K562 (cell line): ENCODE data around the gene CNPPD1. TPM values are rescaled to one million over a fixed set of nuclear protein-coding genes. Genes with fewer than 3 reads are reported as not detected.

ENCODE experiments used
- ATAC-seq: fragments of 200-7000 bp; cut with Tn5 transposase; 3 replicates; pipeline ENCODE4 v1.9.1; 2020; ENCODE audit warnings: moderate library complexity
- BruUV-seq: library from RNA; stranded (reverse); fragments of 400-500 nt; replicated peaks from 2 replicates; lab custom pipeline; 2021; lab: Mats Ljungman, UMichigan
- CTCF ChIA-PET: fragments of 300-600 bp; formaldehyde crosslinking; extraction: SDS; loops from one replicate; lab custom pipeline; 2021; ENCODE audit warnings: low intra/inter-chr PET ratio; lab: Yijun Ruan, JAX
- POLR2A ChIA-PET: fragments of 300-600, 350-650 bp; sonication (Branson Sonifier 250); formaldehyde crosslinking; extraction: SDS; loops from one replicate; lab custom pipeline; 2021; ENCODE audit warnings: antibody characterized with exemption, inconsistent platforms; lab: Yijun Ruan, JAX
- DNase-seq, 4 experiments: peaks; one replicate each; pipeline versions ENCODE4 v3.0.0 to v3.0.0-alpha.2; 2011 to 2018; ENCODE audit warnings: low spot score in 3 of 4, mixed read lengths in 3 of 4; ENCODE audit errors: extremely low read depth in 1 of 4
- FAIRE-seq: peaks from 2 replicates; lab custom pipeline; 2011; peaks lifted over from hg19 to GRCh38; lab: Jason Lieb, UNC
- H2AFZ ChIP-seq: 2 replicates; pipeline ENCODE4 v1.6.0; 2011; ENCODE audit warnings: low read depth, low read length, control low read depth, inconsistent platforms
- H3K27ac ChIP-seq: fragments of 200-600 bp; 3 replicates; pipeline ENCODE4 v1.8.0; 2011; ENCODE audit warnings: low read depth, mild to moderate bottlenecking, control low read depth, inconsistent platforms, low read length, moderate library complexity, mixed read lengths; ENCODE audit errors: extremely low read depth
- H3K27me3 ChIP-seq, 2 experiments: fragments of 300-600 bp in 1 of 2; 2 replicates in 1 of 2; 3 replicates in 1 of 2; pipeline versions ENCODE4 v1.6.0 to v1.8.0; 2011; ENCODE audit warnings: inconsistent platforms in 2 of 2, low read length in 2 of 2, mild to moderate bottlenecking in 1 of 2, mixed read lengths in 1 of 2, moderate library complexity in 1 of 2; ENCODE audit not compliant: control insufficient read depth in 2 of 2, insufficient read depth in 2 of 2
- H3K36me3 ChIP-seq: fragments of 300-600 bp; 3 replicates; pipeline ENCODE4 v1.8.0; 2011; ENCODE audit warnings: mild to moderate bottlenecking, low read length, inconsistent platforms; ENCODE audit not compliant: control insufficient read depth, insufficient read depth
- H3K4me1 ChIP-seq, 2 experiments: fragments of 200-600 bp in 1 of 2; replicated peaks in 1 of 2; 2 replicates in 1 of 2; 3 replicates in 1 of 2; pipeline versions ENCODE4 v1.5.1 to v1.8.0; 2011; ENCODE audit warnings: inconsistent platforms in 2 of 2, low read length in 2 of 2, mild to moderate bottlenecking in 1 of 2, mixed read lengths in 1 of 2, moderate library complexity in 1 of 2; ENCODE audit not compliant: control insufficient read depth in 2 of 2, insufficient read depth in 2 of 2
- H3K4me2 ChIP-seq: 2 replicates; pipeline ENCODE4 v1.6.1; 2011; ENCODE audit warnings: low read length, control low read depth, inconsistent platforms, mixed read lengths; ENCODE audit not compliant: insufficient read depth
- H3K4me3 ChIP-seq: fragments of 200-600 bp; sonication (generic), shearing (Covaris generic); 2 replicates; pipeline ENCODE4 v1.5.1; 2016; ENCODE audit warnings: control low read depth, inconsistent platforms
- H3K79me2 ChIP-seq: fragments of 200-600 bp; 3 replicates; pipeline ENCODE4 v1.8.0; 2011; ENCODE audit warnings: low read length, inconsistent platforms; ENCODE audit not compliant: control insufficient read depth, insufficient read depth
- H3K9ac ChIP-seq, 2 experiments: 2 replicates each; pipeline versions ENCODE4 v1.6.0 to v1.6.1; 2011; ENCODE audit warnings: low read depth in 2 of 2, low read length in 2 of 2, control low read depth in 1 of 2, inconsistent platforms in 1 of 2, mild to moderate bottlenecking in 1 of 2, mixed read lengths in 1 of 2; ENCODE audit not compliant: insufficient read depth in 1 of 2
- H3K9me1 ChIP-seq: one replicate; pipeline ENCODE4 v1.6.0; 2011; ENCODE audit warnings: inconsistent platforms, mild to moderate bottlenecking, low read length, moderate library complexity; ENCODE audit not compliant: control insufficient read depth, insufficient read depth
- H3K9me3 ChIP-seq: replicated peaks from 2 replicates; pipeline ENCODE4 v1.5.1; 2011; ENCODE audit warnings: low read depth, low read length, inconsistent platforms; ENCODE audit not compliant: control insufficient read depth, insufficient read depth
- H4K20me1 ChIP-seq: replicated peaks from 2 replicates; pipeline ENCODE4 v1.6.1; 2011; ENCODE audit warnings: low read length, inconsistent platforms, mixed read lengths; ENCODE audit not compliant: control insufficient read depth, insufficient read depth
- ARID3A ChIP-seq: IDR thresholded peaks from 2 replicates; pipeline ENCODE4 v1.6.1; 2012; ENCODE audit warnings: low read depth, low read length, improper control_type of control experiment, borderline replicate concordance
- ATF7 ChIP-seq: fragments of 450-650 bp; IDR thresholded peaks from 2 replicates; pipeline ENCODE4 v1.7.1; 2014; ENCODE audit warnings: mild to moderate bottlenecking, moderate library complexity
- BMI1 ChIP-seq: fragments of 150-350 bp; IDR thresholded peaks from 2 replicates; pipeline ENCODE4 v1.6.1; 2014; ENCODE audit warnings: low read length
- EZH2 ChIP-seq: IDR thresholded peaks from 2 replicates; pipeline ENCODE4 v1.6.1; 2012; ENCODE audit warnings: low read depth, mild to moderate bottlenecking, inconsistent platforms, low read length, borderline replicate concordance
- FOSL1 ChIP-seq: fragments of 200-800 bp; sonication (Bioruptor generic); conservative IDR thresholded peaks from 2 replicates; pipeline ENCODE4 v1.6.1; 2016; ENCODE audit warnings: missing genetic modification characterization, missing compliant biosample characterization
- FOXA1 ChIP-seq: fragments of 450-650 bp; IDR thresholded peaks from 2 replicates; pipeline ENCODE4 v1.6.1; 2016; ENCODE audit warnings: mild to moderate bottlenecking, borderline replicate concordance
- FOXK2 ChIP-seq, 2 experiments: fragments of 450-650 bp; IDR thresholded peaks in 1 of 2; conservative IDR thresholded peaks in 1 of 2; 2 replicates each; pipeline ENCODE4 v1.6.1; 2016; ENCODE audit warnings: low read depth in 2 of 2, mild to moderate bottlenecking in 1 of 2
- IRF2 ChIP-seq: sonication (generic); formaldehyde crosslinking; IDR thresholded peaks from 2 replicates; pipeline ENCODE4 v1.8.1; 2022; ENCODE audit warnings: mild to moderate bottlenecking, missing genetic modification reagents
- KDM5B ChIP-seq: fragments of 200-600 bp; sonication (generic); IDR thresholded peaks from 2 replicates; pipeline ENCODE4 v1.6.1; 2012; ENCODE audit warnings: low read depth, mild to moderate bottlenecking, moderate library complexity, low read length, control low read depth, inconsistent platforms; ENCODE audit not compliant: insufficient replicate concordance
- MXD1 ChIP-seq: fragments of 250-450 bp; sonication (Bioruptor Pico); IDR thresholded peaks from 2 replicates; pipeline ENCODE4 v1.8.0; 2021; ENCODE audit warnings: borderline replicate concordance, mild to moderate bottlenecking, moderate library complexity; ENCODE audit not compliant: poor library complexity, severe bottlenecking
- POLR2AphosphoS2 ChIP-seq: IDR thresholded peaks from 2 replicates; pipeline ENCODE4 v1.6.1; 2012; ENCODE audit warnings: low read length, improper control_type of control experiment
- PTTG1 ChIP-seq: fragments of 450-650 bp; IDR thresholded peaks from 2 replicates; pipeline ENCODE4 v1.6.1; 2016; ENCODE audit warnings: low read depth, mild to moderate bottlenecking, missing genetic modification characterization, missing compliant biosample characterization
- TARDBP ChIP-seq: fragments of 450-650 bp; IDR thresholded peaks from 2 replicates; pipeline ENCODE4 v1.6.1; 2016
- TCFL5 ChIP-seq: fragments of 250-450 bp; sonication (Bioruptor Pico); conservative IDR thresholded peaks from 2 replicates; pipeline ENCODE4 v1.6.1; 2021; ENCODE audit warnings: mild to moderate bottlenecking, moderate library complexity, matching md5 sums
- ZBTB1 ChIP-seq: sonication (generic); formaldehyde crosslinking; IDR thresholded peaks from 2 replicates; pipeline ENCODE4 v1.8.1; 2023; ENCODE audit warnings: missing genetic modification reagents, low read depth, mild to moderate bottlenecking, borderline replicate concordance
- WGBS: fragments of 100-300 bp; shearing (Covaris generic); methylation state at CpG from one replicate; pipeline ENCODE4 v1.1.6; 2016; ENCODE audit warnings: low coverage, mixed read lengths; ENCODE audit not compliant: insufficient coverage; ENCODE audit errors: missing lambda C conversion rate; 5-methylcytosine and 5-hydroxymethylcytosine counted together
- in situ Hi-C: fragments of 300-500 bp; cut with MboI; formaldehyde crosslinking; loops from 4 replicates; pipeline ENCODE4 v1.15.0; 2018; ENCODE audit warnings: inconsistent platforms, mixed read lengths
- intact Hi-C: fragments of 100-400 bp; cut with micrococcal nuclease; formaldehyde crosslinking; loops from 2 replicates; pipeline ENCODE4 v1.14.2; 2022
- polyA plus RNA-seq, 8 experiments: library from polyadenylated mRNA; depleted of rRNA in 4 of 8; stranded (reverse) in 5 of 8; unstranded in 3 of 8; fragments of >200 nt; fragmentation: Nextera tagmentation in 2 of 8; fragmentation: Illumina TruSeq in 1 of 8; extraction: Ambion mirVana in 2 of 8; extraction: Trizol in 1 of 8; gene quantifications; 2 replicates each; pipeline versions ENCODE4 v1.2.1 to v1.2.3, GENCODE V29; 2011 to 2014; ENCODE audit warnings: inconsistent platforms in 1 of 8, missing spikeins in 1 of 8
- total RNA-seq, 7 experiments: library from RNA; depleted of rRNA in 6 of 7; stranded (reverse); fragments of >200 nt in 6 of 7; fragmentation: Illumina TruSeq in 2 of 7; extraction: Trizol in 2 of 7; gene quantifications; 2 replicates each; pipeline versions ENCODE4 v1.2.1 to v1.2.3, GENCODE V29; 2011 to 2021; ENCODE audit warnings: low replicate concordance in 1 of 7
- TF ChIP-seq, protein P1 (sequence below): fragments of 250-450 bp; sonication (Bioruptor Pico); IDR thresholded peaks from 2 replicates; pipeline ENCODE4 v1.8.0; 2021; ENCODE audit warnings: moderate library complexity, mild to moderate bottlenecking, inconsistent platforms
- TF ChIP-seq, protein P2 (sequence below), 2 experiments: fragments of 250-450 bp in 1 of 2; fragments of 450-650 bp in 1 of 2; sonication (Bioruptor Pico) in 1 of 2; IDR thresholded peaks; 2 replicates each; pipeline versions ENCODE4 v1.6.1 to v1.8.0; 2016 to 2021; ENCODE audit warnings: mild to moderate bottlenecking in 2 of 2, moderate library complexity in 2 of 2, missing compliant biosample characterization in 1 of 2, missing genetic modification characterization in 1 of 2

The CNPPD1 gene
- total and polyA plus RNA-seq, 9 of the 15 experiments (the other 6 are each of a cell fraction or from before 2014, with no cell fraction given) = 9.9 to 53.5 (median 27.0) TPM

GRCh38 chr2:219158586-219158985 lies 18.1 kb downstream of the CNPPD1 start:
- Histone ChIP-seq H3K36me3 (0 out of 3 replicates have a peak, but pooled peaks cover 9% of the 10 kb centered on the region), H4K20me1 (no peaks in the 10 kb centered on the region; the same call in 1 of the 2 replicates), H3K4me1 (peaks cover 8 to 13% of the 10 kb centered on the region in 2 experiments; a peak in 4 of 5 replicates), H3K9ac (no peak overlapping the region), H3K9me3 (no peaks in the 10 kb centered on the region), H3K4me3 (no peak overlapping the region), H3K9me1 (no peaks in the 10 kb centered on the region), H3K27me3 (no peaks in the 10 kb centered on the region), H3K4me2 (no peak overlapping the region), H3K27ac (no peak overlapping the region), H2AFZ (no peak overlapping the region), H3K79me2 (no peaks in the 10 kb centered on the region; the same call in 2 of the 3 replicates)
- ATAC-seq = no peak
- ChIA-PET POLR2A (no interaction called here), CTCF (interaction anchor here (1.5 kb wide), 1 partner anchor 137 kb away, joined by 8 read pairs; no protein-coding TSS in a partner anchor)
- TF ChIP-seq ARID3A (no peak), IRF2 (CRISPR knock-in tag) (no peak), FOSL1 (tag) (no peak), FOXA1 (no peak), PTTG1 (tag) (no peak), ATF7 (no peak), POLR2AphosphoS2 (no peak), MXD1 (no peak), EZH2 (no peak), TARDBP (no peak), TCFL5 (CRISPR knock-in tag) (no peak), ZBTB1 (CRISPR knock-in tag) (no peak), KDM5B (no peak), BMI1 (no peak), FOXK2 (conservative IDR thresholded peaks at IDR 0.05 in 1 of 2, IDR thresholded peaks at IDR 0.05 in 1 of 2; ENCODE audit: low read depth in 2 of 2) (no peak)
- TF ChIP-seq, protein P1, sequence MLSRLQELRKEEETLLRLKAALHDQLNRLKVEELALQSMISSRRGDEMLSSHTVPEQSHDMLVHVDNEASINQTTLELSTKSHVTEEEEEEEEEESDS = no peak
- TF ChIP-seq, protein P2, sequence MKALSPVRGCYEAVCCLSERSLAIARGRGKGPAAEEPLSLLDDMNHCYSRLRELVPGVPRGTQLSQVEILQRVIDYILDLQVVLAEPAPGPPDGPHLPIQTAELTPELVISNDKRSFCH (CRISPR knock-in tag; IDR thresholded peaks at IDR 0.05) = no peak
- TF ChIP-seq, protein P2 (tag; IDR thresholded peaks at IDR 0.05) = no peak
- no peak for DNase-seq
- WGBS = 43% methylated on average over 3 of the region's 3 CpGs
- no TSS peak for BruUV-seq
- intact Hi-C loops (loop anchor here (10.0 kb wide), 1 partner anchor 304 kb away; the partner anchor contains the start of gene WNT6), in situ Hi-C loops (loop anchor here (5.0 to 10.0 kb wide), 2 partner anchors 101 to 134 kb away; no protein-coding TSS in a partner anchor)
- FAIRE-seq = no peak
